GM21390 (cell line): Measurements from ENCODE around the gene CUBN.

Experiments
- ATAC-seq: cut with Tn5 transposase; IDR thresholded peaks from one replicate; pipeline ENCODE4 v1.9.1; 2021; ENCODE audit not compliant: unreplicated experiment

CUBN gene

GRCh38 chr10:17129741-17130140 is at the start of gene CUBN:
TSS of gene CUBN (minus strand) at chr10:17129811. CDS start at chr10:17129765, 46 bp downstream.
- no peak for ATAC-seq

- ATAC-seq: no peak
These were observed 49.4 kb upstream of the CUBN start for GRCh38 chr10:17179002-17179401.

GRCh38 chr10:17178006-17178405 is 48.4 kb upstream of the CUBN start:
- ATAC-seq: no peak

- ATAC-seq: no peak
These were observed 47.4 kb upstream of the CUBN start for GRCh38 chr10:17177014-17177413.

- ATAC-seq: no peak
These were observed 46.5 kb upstream of the CUBN start for GRCh38 chr10:17176091-17176490.

GRCh38 chr10:17175551-17175950 is 45.9 kb upstream of the CUBN start:
- no peak for ATAC-seq

GRCh38 chr10:17174626-17175025 is 45.0 kb upstream of the CUBN start:
- no peak for ATAC-seq

- no peak for ATAC-seq
These were observed 41.6 kb upstream of the CUBN start for GRCh38 chr10:17171141-17171641.

GRCh38 chr10:17169803-17170202 is 40.2 kb upstream of the CUBN start:
- no peak for ATAC-seq

- ATAC-seq: no peak
These were observed 37.1 kb upstream of the CUBN start for GRCh38 chr10:17166699-17167098.

- no peak for ATAC-seq
These were observed 33.2 kb upstream of the CUBN start for GRCh38 chr10:17162828-17163227.

GRCh38 chr10:17161775-17162174 is 32.2 kb upstream of the CUBN start:
- no peak for ATAC-seq

GRCh38 chr10:17157024-17157423 is 27.4 kb upstream of the CUBN start:
- ATAC-seq: no peak

GRCh38 chr10:17155826-17156225 is 26.2 kb upstream of the CUBN start:
- ATAC-seq: no peak

- no peak for ATAC-seq
These were observed 24.5 kb upstream of the CUBN start for GRCh38 chr10:17154116-17154515.

- no peak for ATAC-seq
These were observed 23.7 kb upstream of the CUBN start for GRCh38 chr10:17153321-17153720.

GRCh38 chr10:17151716-17152115 is 22.1 kb upstream of the CUBN start:
- no peak for ATAC-seq

- ATAC-seq: no peak
These were observed 18.4 kb upstream of the CUBN start for GRCh38 chr10:17147884-17148489.

GRCh38 chr10:17146892-17147291 is 17.3 kb upstream of the CUBN start:
- ATAC-seq: no peak

- ATAC-seq: no peak
These were observed 15.6 kb upstream of the CUBN start for GRCh38 chr10:17145239-17145638.

GRCh38 chr10:17144757-17145156 is 15.1 kb upstream of the CUBN start:
- ATAC-seq: peak; percentile 73

- ATAC-seq: no peak
These were observed 14.4 kb upstream of the CUBN start for GRCh38 chr10:17144032-17144431.

- no peak for ATAC-seq
These were observed 13.6 kb upstream of the CUBN start for GRCh38 chr10:17143055-17143690.
